ENCODE results near the gene TMEM250.

The TMEM250 gene

GRCh38 chr9:136088939-136089696 is 29.6 kb downstream of the TMEM250 start:
- CTCF ChIA-PET: interaction anchor here (0.7 to 1.6 kb wide), 2 partner anchors 12 to 33 kb away, joined by 3 to 12 read pairs; no protein-coding TSS in a partner anchor
- POLR2A ChIA-PET: no interaction called here
- no peak for DNase-seq (ENCODE audit: extremely low spot score)
- no peak for TF ChIP-seq CTBP1 (IDR thresholded peaks at IDR 0.05; ENCODE audit: borderline replicate concordance)
- TF ChIP-seq L3MBTL2 (conservative IDR thresholded peaks at IDR 0.05): no peak
- no peak for TF ChIP-seq ELF4 (IDR thresholded peaks at IDR 0.05)
- TF ChIP-seq NFRKB (IDR thresholded peaks at IDR 0.05): no peak
- no peak for TF ChIP-seq FOXK2 (IDR thresholded peaks at IDR 0.05)
- no peak for TF ChIP-seq SUZ12 (IDR thresholded peaks at IDR 0.05)
- no peak for TF ChIP-seq ARNT (IDR thresholded peaks at IDR 0.05)

DNA sequence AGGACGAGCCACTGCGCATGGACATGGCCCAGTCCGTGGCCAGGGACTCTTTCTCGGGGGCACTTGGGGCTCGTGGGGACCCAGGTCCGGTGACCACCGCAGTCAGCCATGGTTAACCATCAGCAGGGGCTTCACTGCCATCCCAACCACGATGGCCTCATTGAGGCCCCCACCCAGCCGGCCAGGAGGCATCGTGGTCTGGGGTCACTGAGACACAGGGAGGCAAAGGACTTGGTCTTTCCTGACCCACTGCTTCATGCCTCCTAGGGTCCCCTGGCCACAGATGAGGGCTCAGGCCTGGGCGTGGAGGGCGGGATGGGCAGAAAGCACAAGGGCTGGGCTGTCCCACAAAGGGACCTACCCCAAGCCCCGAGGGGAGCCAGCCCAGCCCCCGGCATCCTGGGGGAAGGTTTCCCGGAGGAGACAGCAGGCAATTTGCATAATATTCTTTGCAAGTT is 30.2 kb downstream of the TMEM250 start:
- TF ChIP-seq FOXA1 (IDR thresholded peaks at IDR 0.05) (no peak), BHLHE40 (IDR thresholded peaks at IDR 0.05; ENCODE audit: borderline replicate concordance) (no peak), HDGF (IDR thresholded peaks at IDR 0.05; ENCODE audit: borderline replicate concordance) (no peak), FOXM1 (IDR thresholded peaks at IDR 0.05; ENCODE audit: borderline replicate concordance) (no peak), ZNF384 (IDR thresholded peaks at IDR 0.05) (no peak), L3MBTL2 (conservative IDR thresholded peaks at IDR 0.05) (no peak), PKNOX1 (IDR thresholded peaks at IDR 0.05) (no peak), CTBP1 (IDR thresholded peaks at IDR 0.05; ENCODE audit: borderline replicate concordance) (no peak), SP1 (IDR thresholded peaks at IDR 0.05) (no peak), TARDBP (IDR thresholded peaks at IDR 0.05) (no peak)
- no peak for DNase-seq (ENCODE audit: extremely low spot score)
- POLR2A ChIA-PET: no interaction called here
- CTCF ChIA-PET: no interaction called here

- no peak for DNase-seq (ENCODE audit: extremely low spot score)
- TF ChIP-seq LEF1 (IDR thresholded peaks at IDR 0.05; ENCODE audit: borderline replicate concordance) (no peak), L3MBTL2 (conservative IDR thresholded peaks at IDR 0.05) (no peak), BHLHE40 (IDR thresholded peaks at IDR 0.05; ENCODE audit: borderline replicate concordance) (no peak), FOXA1 (IDR thresholded peaks at IDR 0.05) (no peak), ZNF384 (IDR thresholded peaks at IDR 0.05) (no peak), PKNOX1 (IDR thresholded peaks at IDR 0.05) (no peak), ELF4 (IDR thresholded peaks at IDR 0.05) (no peak), SP1 (IDR thresholded peaks at IDR 0.05) (no peak), FOXK2 (IDR thresholded peaks at IDR 0.05) (no peak), CTBP1 (IDR thresholded peaks at IDR 0.05; ENCODE audit: borderline replicate concordance) (no peak), TARDBP (IDR thresholded peaks at IDR 0.05) (no peak), ARNT (IDR thresholded peaks at IDR 0.05) (no peak), FOXM1 (IDR thresholded peaks at IDR 0.05; ENCODE audit: borderline replicate concordance) (no peak), SUZ12 (IDR thresholded peaks at IDR 0.05) (no peak), HDGF (IDR thresholded peaks at IDR 0.05; ENCODE audit: borderline replicate concordance) (no peak), NFRKB (IDR thresholded peaks at IDR 0.05) (no peak)
- ChIA-PET CTCF (no interaction called here), POLR2A (no interaction called here)
These were observed 30.8 kb downstream of the TMEM250 start for GRCh38 chr9:136087741-136088480.

GRCh38 chr9:136086951-136087740 is 31.5 kb downstream of the TMEM250 start:
- DNase-seq (ENCODE audit: extremely low spot score): no peak
- ChIA-PET POLR2A (no interaction called here), CTCF (no interaction called here)
- TF ChIP-seq PKNOX1 (IDR thresholded peaks at IDR 0.05): no peak
- no peak for TF ChIP-seq ARNT (IDR thresholded peaks at IDR 0.05)
- TF ChIP-seq FOXA1 (IDR thresholded peaks at IDR 0.05): no peak

- DNase-seq (ENCODE audit: extremely low spot score): no peak
- ChIA-PET POLR2A (no interaction called here), CTCF (no interaction called here)
- TF ChIP-seq BHLHE40 (IDR thresholded peaks at IDR 0.05; ENCODE audit: borderline replicate concordance) (no peak), SUZ12 (IDR thresholded peaks at IDR 0.05) (no peak), LEF1 (IDR thresholded peaks at IDR 0.05; ENCODE audit: borderline replicate concordance) (no peak), PKNOX1 (IDR thresholded peaks at IDR 0.05) (no peak), ARNT (IDR thresholded peaks at IDR 0.05) (no peak), CTBP1 (IDR thresholded peaks at IDR 0.05; ENCODE audit: borderline replicate concordance) (no peak), HDGF (IDR thresholded peaks at IDR 0.05; ENCODE audit: borderline replicate concordance) (no peak)
These were observed 32.3 kb downstream of the TMEM250 start for GRCh38 chr9:136086213-136086881.

Data from HEK293T (cell line).